ENCODE measurements around the gene RABL6. TPM values are rescaled to one million over a fixed set of nuclear protein-coding genes. Genes with fewer than 3 reads are reported as not detected.

RABL6 gene
- total RNA-seq, 4 donors from 2014 or later, result 63.0 to 74.5 (median 71.3) TPM

DNA sequence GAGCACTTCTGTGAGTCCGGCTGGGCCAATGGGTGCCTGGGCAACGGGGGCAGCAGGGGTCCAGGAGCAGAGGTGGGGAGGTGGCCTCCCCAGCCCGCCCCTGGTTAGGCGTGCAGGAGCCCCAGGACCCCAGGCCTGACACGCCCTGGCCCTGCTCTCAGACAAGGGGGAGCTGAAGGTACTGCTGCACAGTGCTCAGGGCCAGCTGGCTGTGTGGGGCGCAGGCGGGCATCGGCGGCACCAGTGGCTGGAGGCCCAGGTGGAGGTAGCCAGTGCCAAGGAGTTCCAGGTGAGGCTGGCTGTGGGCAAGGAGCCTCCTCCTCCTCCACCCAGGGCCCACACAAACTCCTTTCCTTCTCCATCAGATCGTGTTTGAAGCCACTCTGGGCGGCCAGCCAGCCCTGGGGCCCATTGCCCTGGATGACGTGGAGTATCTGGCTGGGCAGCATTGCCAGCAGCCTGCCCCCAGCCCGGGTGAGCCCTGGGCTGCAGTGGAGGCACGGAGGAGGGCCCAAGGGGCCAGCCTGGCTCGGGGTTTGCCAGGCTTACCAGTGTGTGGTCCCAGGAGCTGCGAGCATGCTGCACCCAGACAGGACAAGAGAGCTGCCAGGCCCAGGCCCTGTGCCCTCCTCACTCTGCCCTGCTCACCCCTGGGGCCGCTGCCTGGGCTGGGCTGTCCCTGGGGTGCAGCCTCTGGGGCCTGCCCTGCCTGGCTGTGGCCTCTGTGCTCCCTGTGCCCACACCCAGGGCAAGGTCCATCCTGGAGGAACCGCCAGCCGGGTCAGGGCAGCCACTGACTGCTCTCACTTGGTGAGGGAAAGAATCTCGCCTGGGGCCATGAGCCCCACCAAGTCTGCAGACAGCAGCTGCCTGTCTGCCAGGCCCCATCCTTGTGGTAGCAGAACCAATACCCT lies 51.4 kb downstream of the RABL6 start:
- Histone ChIP-seq H3K27ac (peak overlapping the region in 3 of 4 donors; percentile 34 to 70 (median 35)), H3K9me3 (no peaks in the 10 kb centered on the region), H3K36me3 (peaks cover 7 to 56% (median 9%) of the 10 kb centered on the region in 3 donors), H3K27me3 (no peaks in the 10 kb centered on the region), H3K4me1 (peaks cover 0 to 36% (median 7%) of the 10 kb centered on the region in 4 donors), H3K4me3 (no peak overlapping the region)
- DNase-seq (ENCODE audit: low spot score in 2 of 2), result no peak
- TF ChIP-seq EP300 (IDR thresholded peaks at IDR 0.05), result no peak
- WGBS, 2 donors, result 42 to 64% methylated on average over 8 to 13 of the region's 20 CpGs

DNA sequence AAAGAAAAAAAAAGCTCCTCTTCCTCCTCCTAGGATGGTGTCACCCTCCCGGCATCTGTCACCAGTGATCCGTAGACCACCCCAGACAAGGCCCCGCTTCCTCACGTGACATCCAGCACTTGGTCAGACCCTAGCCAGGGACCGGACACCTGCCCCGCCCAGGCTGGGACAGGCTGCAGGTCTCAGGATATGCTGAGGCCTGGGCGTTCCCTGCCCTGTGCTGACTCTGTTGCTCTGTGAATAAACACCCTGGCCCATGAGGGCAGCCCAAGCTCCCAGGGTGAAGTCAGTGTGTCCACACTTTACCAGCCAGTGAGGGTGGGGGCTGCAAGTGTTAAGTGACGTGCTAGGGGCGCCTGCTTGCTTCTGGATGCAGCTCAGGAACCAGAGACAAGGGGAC lies 52.8 kb downstream of the RABL6 start:
- TF ChIP-seq, protein P1, sequence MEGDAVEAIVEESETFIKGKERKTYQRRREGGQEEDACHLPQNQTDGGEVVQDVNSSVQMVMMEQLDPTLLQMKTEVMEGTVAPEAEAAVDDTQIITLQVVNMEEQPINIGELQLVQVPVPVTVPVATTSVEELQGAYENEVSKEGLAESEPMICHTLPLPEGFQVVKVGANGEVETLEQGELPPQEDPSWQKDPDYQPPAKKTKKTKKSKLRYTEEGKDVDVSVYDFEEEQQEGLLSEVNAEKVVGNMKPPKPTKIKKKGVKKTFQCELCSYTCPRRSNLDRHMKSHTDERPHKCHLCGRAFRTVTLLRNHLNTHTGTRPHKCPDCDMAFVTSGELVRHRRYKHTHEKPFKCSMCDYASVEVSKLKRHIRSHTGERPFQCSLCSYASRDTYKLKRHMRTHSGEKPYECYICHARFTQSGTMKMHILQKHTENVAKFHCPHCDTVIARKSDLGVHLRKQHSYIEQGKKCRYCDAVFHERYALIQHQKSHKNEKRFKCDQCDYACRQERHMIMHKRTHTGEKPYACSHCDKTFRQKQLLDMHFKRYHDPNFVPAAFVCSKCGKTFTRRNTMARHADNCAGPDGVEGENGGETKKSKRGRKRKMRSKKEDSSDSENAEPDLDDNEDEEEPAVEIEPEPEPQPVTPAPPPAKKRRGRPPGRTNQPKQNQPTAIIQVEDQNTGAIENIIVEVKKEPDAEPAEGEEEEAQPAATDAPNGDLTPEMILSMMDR (IDR thresholded peaks at IDR 0.05), result no peak
- TF ChIP-seq EP300 (IDR thresholded peaks at IDR 0.05) (no peak), POLR2A (IDR thresholded peaks at IDR 0.05) (no peak)
- WGBS, 2 donors, result 81 to 88% methylated on average over 9 of the region's 9 CpGs
- Histone ChIP-seq H3K4me1 (peaks cover 3 to 48% (median 19%) of the 10 kb centered on the region in 4 donors), H3K27me3 (no peaks in the 10 kb centered on the region), H3K27ac (peak overlapping the region in 1 of 4 donors; percentile 70), H3K4me3 (no peak overlapping the region), H3K36me3 (peaks cover 7 to 53% (median 9%) of the 10 kb centered on the region in 3 donors), H3K9me3 (no peaks in the 10 kb centered on the region)
- no peak for DNase-seq (ENCODE audit: low spot score in 2 of 2)

DNA sequence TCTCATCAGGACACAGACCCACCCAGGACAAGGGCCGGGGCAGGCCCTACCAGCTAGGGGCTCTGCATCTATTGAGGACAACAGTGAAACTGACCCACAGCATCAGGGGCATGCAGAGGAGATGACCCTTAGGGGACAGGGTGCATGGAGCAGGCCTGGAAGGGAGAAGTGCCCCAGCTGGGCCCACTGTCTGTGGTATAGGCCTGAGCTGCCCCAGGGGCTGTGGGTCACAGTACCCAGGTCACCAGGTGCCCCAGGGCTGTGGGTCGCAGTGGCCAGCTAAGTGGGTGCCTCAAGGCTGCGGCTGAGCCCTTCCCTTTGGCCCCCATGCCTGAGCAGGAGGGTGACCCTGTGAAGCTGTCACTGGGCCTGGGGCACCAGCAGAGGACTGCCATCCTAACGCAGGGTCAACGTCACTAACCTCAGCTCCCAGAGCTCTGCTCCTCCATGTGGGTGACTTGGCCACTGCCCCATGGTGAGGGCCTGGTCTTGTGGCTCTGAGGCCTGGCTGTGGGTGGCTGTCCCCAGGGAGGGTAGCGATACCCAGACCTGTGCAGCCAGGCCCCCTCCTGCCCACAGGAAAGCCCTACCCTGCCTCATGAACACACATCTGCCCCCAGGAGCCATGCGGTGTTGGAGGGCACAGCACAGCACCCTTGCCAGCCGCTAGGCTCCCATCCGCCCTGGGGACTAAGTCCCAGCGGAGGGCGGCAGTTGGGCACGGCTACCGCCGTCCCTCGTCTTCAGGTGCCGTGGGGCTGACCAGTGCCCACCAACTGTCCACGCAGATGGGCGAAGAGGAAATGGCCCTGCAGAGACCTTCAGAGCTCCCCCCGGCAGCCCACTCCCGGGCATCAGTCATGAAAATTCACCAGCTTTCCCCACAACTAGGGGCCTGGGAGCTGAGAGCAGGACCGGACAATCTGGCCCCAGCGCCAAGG lies 53.5 kb downstream of the RABL6 start:
- DNase-seq (ENCODE audit: low spot score in 2 of 2), result no peak
- Histone ChIP-seq H3K9me3 (no peaks in the 10 kb centered on the region), H3K27me3 (no peaks in the 10 kb centered on the region), H3K4me3 (no peak overlapping the region), H3K27ac (no peak overlapping the region), H3K36me3 (peaks cover 7 to 53% (median 9%) of the 10 kb centered on the region in 3 donors), H3K4me1 (peaks cover 3 to 49% (median 20%) of the 10 kb centered on the region in 4 donors)
- 90 to 92% methylated on average over 19 to 21 of the region's 22 CpGs for WGBS, 2 donors
- TF ChIP-seq EP300 (IDR thresholded peaks at IDR 0.05), result no peak
- TF ChIP-seq POLR2A (IDR thresholded peaks at IDR 0.05), result no peak
- TF ChIP-seq, protein P1 (IDR thresholded peaks at IDR 0.05), result no peak

DNA sequence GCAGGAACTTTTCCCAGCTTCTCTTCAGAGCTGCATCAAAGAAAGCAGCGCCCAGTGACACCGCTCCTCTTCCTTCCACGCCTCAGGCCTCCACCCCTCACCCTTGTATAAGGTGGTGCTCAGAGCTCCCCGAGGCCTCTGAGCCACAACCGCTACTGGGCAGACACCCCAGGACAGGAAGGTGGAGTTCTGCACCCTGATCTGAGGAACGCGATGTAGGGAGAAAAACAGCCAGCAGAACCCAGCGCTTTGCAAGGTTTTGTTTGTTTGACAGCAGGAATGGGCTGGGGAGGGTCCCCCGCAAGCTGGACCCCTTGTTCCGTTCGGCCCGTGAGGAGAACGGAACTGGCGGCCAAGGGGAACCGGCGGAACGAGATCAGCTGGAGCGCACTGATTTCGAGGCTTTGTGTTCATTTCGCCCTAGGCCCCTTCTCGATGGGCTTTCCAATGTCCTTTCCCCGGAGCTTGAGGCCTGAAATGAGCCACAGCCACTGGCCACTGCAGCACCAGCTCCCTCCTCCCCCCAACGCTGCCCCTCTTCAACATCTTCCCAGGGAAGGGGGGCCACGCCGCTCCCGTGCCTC lies 54.2 kb downstream of the RABL6 start:
- DNase-seq (ENCODE audit: low spot score in 2 of 2), result no peak
- no peak for TF ChIP-seq POLR2A (IDR thresholded peaks at IDR 0.05)
- no peak for TF ChIP-seq EP300 (IDR thresholded peaks at IDR 0.05)
- TF ChIP-seq, protein P1 (IDR thresholded peaks at IDR 0.05), result no peak
- Histone ChIP-seq H3K27me3 (no peaks in the 10 kb centered on the region), H3K27ac (no peak overlapping the region), H3K9me3 (no peaks in the 10 kb centered on the region), H3K4me1 (peaks cover 3 to 52% (median 21%) of the 10 kb centered on the region in 4 donors), H3K36me3 (peaks cover 7 to 53% (median 9%) of the 10 kb centered on the region in 3 donors), H3K4me3 (no peak overlapping the region)
- WGBS, 2 donors, result 84 to 88% methylated on average over 25 to 26 of the region's 26 CpGs
